Measurements from ENCODE around the gene GRM7. TPM values are rescaled to one million over a fixed set of nuclear protein-coding genes. Genes with fewer than 3 reads are reported as not detected.

GRM7 gene
- total RNA-seq, 1 experiment from 2014 or later: not detected

DNA sequence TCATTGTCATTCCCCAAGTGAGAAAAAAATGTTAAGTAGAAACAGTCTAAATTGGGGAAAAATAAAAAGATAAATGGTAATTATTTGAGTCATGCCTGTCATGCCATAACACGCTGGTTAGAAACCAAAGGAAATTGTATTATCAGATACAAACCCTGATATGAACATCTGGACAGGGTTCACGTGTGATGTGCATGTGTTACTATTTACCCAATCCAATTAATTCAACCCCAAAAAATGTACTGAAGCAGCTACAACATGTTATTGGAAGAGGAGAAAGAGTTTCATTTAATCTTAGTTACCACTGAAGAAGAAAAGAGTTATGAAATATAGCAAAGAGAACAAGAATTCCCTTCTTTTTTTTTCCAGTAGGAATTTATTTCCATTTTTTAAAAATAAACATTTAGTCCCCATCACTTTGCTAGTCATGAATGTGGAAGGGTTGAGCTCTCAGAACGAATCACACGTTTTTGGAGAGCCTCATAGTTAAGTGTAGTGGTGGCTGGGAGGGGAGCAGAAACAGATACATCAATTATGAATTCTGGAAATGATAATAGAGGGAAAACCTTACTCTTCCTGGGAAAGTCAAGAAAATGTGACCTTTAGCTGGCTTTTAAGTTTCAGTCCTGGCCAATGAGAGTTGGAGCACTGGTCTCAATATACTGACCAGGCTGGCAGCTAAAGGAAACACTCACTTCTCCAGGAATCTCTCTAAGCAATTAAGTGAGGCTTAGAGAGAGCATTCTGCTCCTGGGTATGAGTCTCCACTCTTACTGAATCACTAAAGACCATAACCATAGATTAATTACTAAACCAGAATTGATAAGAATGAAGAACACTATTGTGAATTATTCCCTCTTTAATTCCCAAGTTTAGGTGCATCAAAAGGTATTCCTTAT lies 796.5 kb downstream of the GRM7 start:
- DNase-seq (ENCODE audit: low read depth): no peak

DNA sequence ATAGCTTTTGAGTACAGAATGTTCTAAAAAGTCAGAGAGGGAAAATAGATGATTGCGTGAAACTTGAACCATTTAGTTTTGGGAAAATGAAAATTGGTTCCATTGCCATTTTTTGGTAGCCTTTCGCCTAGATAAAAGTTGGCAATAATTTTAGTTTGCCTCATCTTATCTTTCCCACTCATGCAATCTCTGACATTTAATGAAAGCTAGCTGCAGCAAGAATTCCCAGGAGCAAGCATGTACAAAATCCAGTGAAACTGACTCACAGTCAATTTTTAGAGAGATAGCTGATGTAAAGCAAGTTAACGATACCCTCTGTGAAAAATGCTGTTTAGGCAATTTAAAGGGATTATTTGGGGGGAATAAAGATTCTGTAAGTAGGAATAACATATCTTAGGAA lies 797.4 kb downstream of the GRM7 start:
- no peak for DNase-seq (ENCODE audit: low read depth)

DNA sequence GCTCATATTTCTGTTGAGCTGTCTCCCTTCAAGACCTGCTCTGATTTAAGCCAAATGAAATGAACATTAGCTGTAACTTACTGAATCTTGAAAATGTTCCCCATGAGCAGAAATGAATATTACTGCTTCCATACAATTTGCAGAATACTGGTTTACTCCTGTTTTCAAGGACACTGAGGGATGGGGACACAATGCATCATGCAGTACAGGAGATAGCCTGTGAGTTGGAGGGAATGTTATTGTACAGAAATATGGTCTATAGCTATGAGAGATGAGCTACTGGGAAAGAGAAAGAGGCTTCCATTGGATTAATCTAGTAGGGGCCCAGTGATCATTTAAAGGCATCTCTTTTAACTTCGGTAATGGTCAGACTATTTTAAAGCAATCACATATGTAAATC lies 798.2 kb downstream of the GRM7 start:
- no peak for DNase-seq (ENCODE audit: low read depth)

DNA sequence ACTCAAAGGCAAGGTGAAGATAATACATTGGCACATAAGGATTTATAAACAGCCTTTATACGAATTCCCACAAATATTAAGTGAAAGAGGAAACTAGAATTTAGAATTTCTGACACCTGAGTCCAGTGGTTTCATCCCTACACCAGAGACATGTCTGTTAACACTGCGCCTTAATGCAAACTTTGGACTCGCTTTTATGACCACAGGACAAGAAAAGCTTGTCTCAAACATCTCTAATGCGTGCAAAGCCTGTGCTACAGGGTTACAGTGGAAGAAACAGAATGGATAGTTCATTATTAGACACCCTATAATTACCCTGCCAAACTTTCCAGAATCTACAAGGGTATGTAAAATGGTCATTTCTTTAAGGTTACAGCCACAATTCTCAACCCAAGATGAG lies 802.9 kb downstream of the GRM7 start:
- DNase-seq (ENCODE audit: low read depth): no peak

GRCh38 chr3:7667774-7668173 lies 806.9 kb downstream of the GRM7 start:
- DNase-seq (ENCODE audit: low read depth): no peak

DNA sequence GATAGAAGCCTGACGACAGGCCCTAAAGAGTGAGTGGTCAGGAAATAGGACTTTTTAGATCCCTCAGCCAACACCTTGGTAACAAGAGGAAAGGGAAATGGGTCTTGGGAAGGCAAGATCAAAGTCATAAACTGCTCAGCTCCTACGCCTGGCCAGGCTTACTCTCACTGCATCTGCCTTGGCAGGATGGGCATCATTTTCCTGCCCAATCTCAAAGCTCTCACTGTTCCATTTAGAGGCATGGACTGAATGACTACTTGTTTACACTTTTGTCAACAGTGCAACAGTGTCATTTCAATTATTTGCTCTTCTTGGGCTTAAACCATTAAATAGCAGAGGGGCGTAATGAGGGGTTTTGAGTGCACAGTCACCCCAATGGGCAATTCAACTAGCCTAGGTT lies 808.7 kb downstream of the GRM7 start:
- no peak for DNase-seq (ENCODE audit: low read depth)

DNA sequence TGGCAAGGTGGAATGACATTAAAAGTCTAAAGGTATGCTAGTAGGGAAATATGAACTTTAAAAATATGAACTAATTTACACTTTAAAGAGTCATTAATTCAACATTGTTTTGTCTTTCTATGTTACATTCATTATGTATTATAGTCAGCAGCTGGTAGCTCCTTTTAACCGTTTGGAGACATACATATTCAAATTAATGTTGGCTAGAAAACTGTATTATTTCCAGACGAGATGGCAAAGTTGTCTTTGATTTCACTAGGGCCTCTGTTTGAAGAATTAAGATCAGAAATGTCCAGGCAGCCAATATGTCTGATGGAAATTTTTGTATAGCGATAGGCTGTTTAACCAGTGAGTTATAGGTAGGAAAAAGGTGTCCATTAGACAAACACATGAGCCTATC lies 817.6 kb downstream of the GRM7 start:
- DNase-seq (ENCODE audit: low read depth): no peak

GRCh38 chr3:7682822-7683229 lies 821.9 kb downstream of the GRM7 start:
- DNase-seq (ENCODE audit: low read depth): no peak

DNA sequence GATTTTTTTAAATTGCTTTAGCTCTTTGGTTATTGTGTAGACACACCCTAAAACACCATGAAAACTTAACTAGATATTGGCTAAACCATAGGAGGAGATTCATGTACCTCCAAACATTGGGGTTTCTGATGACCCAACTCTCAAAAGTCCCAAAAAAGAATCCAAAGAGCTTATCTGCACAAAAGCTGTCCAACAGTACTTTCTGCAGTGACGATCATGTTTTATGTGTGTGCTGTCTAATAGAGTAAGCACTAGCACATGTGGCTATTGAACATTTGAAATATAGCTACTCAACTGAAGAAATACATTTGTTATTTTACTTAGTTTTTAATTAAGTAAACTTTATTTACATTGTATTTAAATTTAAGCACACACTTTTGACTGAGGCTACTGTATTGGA lies 822.5 kb downstream of the GRM7 start:
- no peak for DNase-seq (ENCODE audit: low read depth)

- no peak for DNase-seq (ENCODE audit: low read depth)
Measured at GRCh38 chr3:7684182-7684715, 823.3 kb downstream of the GRM7 start.

GRCh38 chr3:7687428-7688147 lies 826.7 kb downstream of the GRM7 start:
- no peak for DNase-seq (ENCODE audit: low read depth)

DNA sequence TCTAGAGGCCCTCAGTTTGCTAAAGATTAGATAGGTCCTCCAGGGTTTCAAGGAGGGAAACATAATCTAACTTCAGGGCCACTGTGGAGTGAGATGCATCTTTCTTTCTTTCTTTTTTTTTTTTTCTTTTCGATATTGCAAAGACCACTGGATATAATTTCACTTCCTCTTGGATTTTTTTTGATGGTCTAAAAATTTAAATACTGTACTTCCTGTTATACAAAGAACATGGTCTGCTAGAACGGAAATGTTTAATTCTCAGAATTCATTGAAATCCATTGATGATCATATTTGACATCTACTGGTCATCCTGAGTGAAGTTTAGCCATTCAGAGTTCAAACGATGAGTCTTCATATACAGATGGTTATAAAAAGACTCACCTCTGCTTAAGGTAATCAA lies 832.0 kb downstream of the GRM7 start:
- DNase-seq (ENCODE audit: low read depth): no peak

DNA sequence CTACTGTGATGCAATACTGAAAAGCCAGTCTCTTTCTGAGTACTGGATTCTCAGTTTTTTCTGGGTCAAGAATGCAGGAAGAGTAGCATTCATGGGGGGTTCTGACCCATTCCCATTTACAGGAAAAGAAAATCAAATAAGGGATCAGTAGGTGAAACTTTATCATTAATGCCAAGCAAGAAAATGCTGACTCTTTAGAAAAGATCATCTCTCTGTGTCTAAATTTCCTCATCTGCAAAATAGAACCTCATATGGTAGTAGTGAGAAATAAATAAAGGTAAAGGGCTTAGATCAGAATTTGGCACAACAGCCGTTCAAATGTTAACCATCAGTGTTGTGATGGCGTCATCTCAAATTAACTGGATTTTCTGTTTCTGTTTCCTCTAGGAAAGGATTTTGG lies 833.1 kb downstream of the GRM7 start:
- no peak for DNase-seq (ENCODE audit: low read depth)

DNA sequence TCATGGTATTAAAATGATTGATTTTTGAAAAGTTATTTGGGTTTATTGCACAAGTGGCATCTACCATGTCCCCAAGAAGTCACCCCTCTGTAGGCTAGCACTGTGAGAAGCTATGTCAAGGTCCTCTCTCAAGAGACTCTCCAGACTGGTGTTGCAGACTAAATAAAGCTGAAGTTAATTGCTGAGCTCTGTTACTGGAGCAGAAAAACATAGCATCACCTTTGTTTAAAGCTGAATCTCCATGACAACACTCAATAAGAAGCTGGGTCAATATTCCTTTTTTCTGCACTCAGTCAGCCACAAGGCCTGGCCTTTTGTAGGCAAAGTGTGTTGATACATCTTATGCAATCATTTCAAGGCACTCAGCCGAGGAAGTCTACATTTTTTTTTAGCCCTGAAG lies 834.1 kb downstream of the GRM7 start:
- no peak for DNase-seq (ENCODE audit: low read depth)

DNA sequence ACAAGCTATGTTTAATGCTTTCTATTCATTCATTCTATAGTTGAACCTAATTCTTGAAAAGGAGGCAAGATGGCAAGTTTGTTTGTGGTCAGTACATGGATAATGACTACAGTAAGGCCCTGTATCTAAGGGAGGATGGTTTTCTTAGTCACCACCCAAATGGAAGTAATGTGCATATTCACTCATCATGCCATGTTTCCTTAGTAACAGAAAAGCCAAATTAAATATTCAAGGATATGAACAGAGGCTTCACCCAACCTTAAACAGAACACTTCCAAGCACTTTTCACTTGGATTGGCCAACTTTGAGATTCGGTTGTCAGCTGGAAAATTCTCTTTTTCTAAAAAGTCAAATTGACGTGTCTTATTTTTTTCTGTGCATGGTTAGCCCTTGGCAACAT lies 835.4 kb downstream of the GRM7 start:
- no peak for DNase-seq (ENCODE audit: low read depth)

DNA sequence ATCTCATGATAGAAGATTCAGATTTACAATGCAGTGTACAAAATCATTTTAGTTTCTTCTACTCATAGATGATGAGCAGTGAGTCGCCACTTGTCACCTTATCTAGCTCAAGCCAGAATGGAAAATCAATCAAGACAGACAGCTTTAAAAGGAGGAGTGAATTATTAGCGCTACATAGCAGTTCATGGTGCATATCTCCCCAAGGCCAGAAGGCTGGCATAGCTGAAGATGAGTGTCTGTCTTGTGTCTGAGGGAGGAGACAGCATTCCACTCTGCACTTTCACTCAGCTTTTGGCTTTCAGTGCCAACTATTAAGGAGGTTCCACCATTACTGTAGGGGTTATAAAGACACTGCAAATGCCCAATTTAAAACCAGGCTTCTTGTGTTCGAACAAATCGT lies 836.6 kb downstream of the GRM7 start:
- no peak for DNase-seq (ENCODE audit: low read depth)

- no peak for DNase-seq (ENCODE audit: low read depth)
Measured at GRCh38 chr3:7700539-7700938, 839.6 kb downstream of the GRM7 start.

DNA sequence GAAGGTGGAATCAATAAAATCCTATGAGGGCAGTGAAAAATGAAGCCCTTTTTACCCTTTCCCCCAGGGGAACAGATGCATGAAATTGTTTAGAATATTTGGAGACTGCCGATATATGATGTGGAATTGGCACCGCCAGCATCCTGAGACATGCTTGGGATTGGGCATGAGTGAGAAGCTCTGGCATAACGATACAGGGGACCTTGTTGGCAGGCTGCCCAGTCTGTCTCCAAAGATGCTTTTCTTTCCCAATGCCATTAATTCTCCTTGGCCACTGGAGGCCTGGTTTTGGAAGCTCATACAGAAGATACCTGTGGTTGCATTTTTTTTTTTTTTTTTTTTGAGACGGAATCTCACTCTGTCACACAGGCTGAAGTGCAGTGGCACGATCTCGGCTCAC lies 840.1 kb downstream of the GRM7 start:
- no peak for DNase-seq (ENCODE audit: low read depth)

GRCh38 chr3:7707187-7707586 lies 846.3 kb downstream of the GRM7 start:
- DNase-seq (ENCODE audit: low read depth): no peak

- no peak for DNase-seq (ENCODE audit: low read depth)
Measured at GRCh38 chr3:7709376-7710082, 848.6 kb downstream of the GRM7 start.

GRCh38 chr3:7710284-7710683 lies 849.4 kb downstream of the GRM7 start:
- DNase-seq (ENCODE audit: low read depth): no peak

- no peak for DNase-seq (ENCODE audit: low read depth)
Measured at GRCh38 chr3:7713724-7714123, 852.8 kb downstream of the GRM7 start.

All from Daoy (cell line).